Activated CD4-positive, CD25-positive, alpha-beta regulatory T cell (primary cell): ENCODE data around the gene TMEM53.
"Not testable (repeated sequence)": the region's sequence is repeated elsewhere in the genome, so short reads cannot be mapped to it uniquely, and the experiment has no call there.

Experiments used
- DNase-seq, 4 experiments: peaks; one replicate each; lab custom pipeline; 2025; lab: John Stamatoyannopoulos, UW

TMEM53 gene

DNA sequence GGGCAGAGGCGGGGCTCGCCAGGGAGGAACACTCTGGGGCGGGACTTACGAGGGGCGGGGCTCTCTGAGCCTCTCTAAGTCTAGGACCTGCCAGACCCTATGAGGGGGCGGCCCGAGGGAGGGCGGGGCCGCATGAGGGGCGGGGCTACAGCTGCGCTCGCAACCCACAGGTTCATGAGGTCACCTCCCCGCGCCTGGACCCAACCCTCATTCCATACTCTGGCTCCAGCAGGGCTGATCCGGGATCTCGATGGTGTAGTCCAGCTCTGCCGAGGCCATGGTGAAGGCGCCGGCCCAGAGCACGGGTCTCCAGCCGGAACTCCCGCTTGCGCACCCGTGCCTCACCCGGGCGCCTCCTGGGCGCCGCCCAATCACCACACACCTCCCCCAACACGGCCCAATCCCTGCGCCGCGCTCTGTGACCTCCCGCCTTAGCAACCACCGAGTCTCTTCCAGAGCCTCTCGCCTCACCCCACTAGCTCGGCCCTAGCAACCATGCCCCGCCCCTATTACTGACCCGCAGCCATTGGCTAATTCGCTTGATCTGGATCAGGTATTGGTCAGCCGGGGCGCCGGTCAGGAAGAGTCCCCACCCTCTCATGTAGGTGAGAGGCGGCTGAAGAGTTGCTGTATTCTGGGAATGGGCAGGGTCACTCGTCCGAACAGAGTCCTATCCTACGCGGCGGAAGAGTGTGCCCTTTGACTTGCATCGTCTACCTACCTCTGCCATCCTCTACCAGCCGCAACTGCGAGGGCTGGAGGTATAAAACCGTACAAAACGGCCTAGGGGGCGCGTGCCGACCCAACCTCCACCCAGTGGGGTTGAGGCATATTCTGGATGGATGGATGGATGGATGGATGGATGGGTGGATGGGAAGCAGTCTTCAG is at the start of gene TMEM53, which contains the start of gene ARMH1:
TMEM53 (minus strand) TSS at position 369 of the 888 bp plus-strand sequence; CDS start at position 279, 90 bp downstream.
ARMH1 (plus strand) TSS at position 602 of the 888 bp plus-strand sequence. CDS start 14,984 bp downstream, outside the sequence.
- peak; percentile 93 to 98 (median 94) for DNase-seq

GRCh38 chr1:44723496-44724295 is 49.4 kb upstream of the TMEM53 start:
- DNase-seq, result no peak

GRCh38 chr1:44723064-44723463 is 48.8 kb upstream of the TMEM53 start:
- no peak for DNase-seq

DNA sequence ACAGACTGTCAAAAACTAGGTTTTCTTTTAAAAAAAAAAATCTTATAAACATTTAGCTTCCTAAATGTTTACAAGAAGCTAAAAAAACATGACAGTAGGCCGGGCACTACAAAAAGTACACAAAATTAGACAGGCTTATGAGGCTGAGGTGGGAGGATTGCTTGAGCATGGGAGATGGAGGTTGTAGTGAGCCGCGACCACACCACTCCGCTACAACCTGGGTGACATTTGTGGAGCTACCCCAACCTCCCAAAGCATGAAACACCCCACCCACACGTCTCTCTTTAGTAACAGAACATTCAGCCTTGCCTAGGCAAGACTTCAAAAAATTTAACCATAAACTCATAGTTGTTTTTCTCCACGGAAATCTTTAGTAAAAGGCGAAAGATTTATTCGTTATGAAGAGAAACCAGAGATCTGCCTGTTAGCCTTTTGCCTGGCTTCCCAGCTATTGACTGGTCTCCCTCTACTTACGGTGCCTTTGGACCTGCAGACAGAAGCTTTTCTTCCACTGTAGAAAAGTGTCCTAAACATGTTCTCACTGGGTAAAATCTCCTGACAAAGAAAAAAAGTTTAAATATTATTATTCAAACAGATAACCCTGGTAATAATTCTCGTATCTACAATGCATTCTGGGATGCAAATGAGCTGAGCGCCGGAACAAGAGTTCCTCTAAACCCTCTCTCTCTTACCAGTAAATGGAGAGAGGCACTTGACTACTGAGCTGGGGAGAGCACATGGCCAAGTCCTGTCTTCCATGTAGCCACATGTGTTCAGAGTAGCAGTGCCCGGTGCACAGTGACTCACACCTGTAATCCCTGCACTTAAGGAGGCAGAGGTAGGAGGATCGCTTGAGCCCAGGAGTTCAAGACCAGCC is 47.4 kb upstream of the TMEM53 start:
- peak; percentile 20 to 63 (median 46) for DNase-seq

- DNase-seq, result no peak
These were observed 46.0 kb upstream of the TMEM53 start for GRCh38 chr1:44720281-44720680.

- no peak for DNase-seq
These were observed 45.0 kb upstream of the TMEM53 start for GRCh38 chr1:44719318-44719717.

- DNase-seq, result no peak
These were observed 43.8 kb upstream of the TMEM53 start for GRCh38 chr1:44718091-44718490.

- DNase-seq, result no peak
These were observed 43.4 kb upstream of the TMEM53 start for GRCh38 chr1:44717653-44718052.

DNA sequence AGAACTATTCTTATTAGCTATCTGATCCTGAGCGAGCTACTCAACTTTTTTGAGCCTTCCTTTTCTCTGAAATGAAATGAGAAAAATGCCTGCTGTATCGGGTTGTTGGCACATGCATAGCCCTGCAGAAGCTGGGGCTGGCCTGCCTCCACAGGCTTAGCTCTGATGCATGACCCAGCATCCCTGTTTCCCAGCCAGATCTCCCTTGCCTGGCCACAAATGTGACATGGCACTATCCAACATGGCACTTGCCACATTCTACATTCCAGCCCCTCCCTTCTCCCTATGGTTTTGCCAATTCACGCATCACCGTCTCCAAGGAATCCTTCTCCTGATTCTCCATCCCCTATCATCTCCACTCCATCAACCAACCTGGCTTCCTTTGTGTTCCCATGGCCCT is 42.9 kb upstream of the TMEM53 start:
- DNase-seq, result no peak

GRCh38 chr1:44714944-44715571 is 40.8 kb upstream of the TMEM53 start:
- peak in 2 of 4 experiments; percentile 20 to 25 for DNase-seq

DNA sequence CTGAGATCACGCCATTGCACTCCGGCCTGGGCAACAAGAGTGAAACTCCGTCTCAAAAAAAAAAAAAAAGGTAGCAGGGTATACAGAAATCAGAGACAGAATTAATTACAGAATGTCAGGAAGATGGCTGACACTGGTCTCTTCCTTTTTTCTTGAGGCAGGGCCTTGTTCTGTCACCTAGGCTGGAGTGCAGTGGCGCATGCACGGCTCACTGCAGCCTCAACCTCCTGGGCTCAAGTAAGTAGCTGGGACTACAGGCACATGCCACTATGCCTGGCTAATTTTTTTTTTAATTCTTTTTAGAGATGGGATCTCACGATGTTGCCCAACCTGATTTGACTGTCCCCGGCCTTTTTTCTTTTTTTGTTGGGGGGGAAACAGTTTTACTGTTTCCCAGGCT is 40.3 kb upstream of the TMEM53 start:
- no peak for DNase-seq

GRCh38 chr1:44713321-44713781 is 39.1 kb upstream of the TMEM53 start:
- no peak for DNase-seq

- no peak for DNase-seq
These were observed 33.9 kb upstream of the TMEM53 start for GRCh38 chr1:44707959-44708831.

DNA sequence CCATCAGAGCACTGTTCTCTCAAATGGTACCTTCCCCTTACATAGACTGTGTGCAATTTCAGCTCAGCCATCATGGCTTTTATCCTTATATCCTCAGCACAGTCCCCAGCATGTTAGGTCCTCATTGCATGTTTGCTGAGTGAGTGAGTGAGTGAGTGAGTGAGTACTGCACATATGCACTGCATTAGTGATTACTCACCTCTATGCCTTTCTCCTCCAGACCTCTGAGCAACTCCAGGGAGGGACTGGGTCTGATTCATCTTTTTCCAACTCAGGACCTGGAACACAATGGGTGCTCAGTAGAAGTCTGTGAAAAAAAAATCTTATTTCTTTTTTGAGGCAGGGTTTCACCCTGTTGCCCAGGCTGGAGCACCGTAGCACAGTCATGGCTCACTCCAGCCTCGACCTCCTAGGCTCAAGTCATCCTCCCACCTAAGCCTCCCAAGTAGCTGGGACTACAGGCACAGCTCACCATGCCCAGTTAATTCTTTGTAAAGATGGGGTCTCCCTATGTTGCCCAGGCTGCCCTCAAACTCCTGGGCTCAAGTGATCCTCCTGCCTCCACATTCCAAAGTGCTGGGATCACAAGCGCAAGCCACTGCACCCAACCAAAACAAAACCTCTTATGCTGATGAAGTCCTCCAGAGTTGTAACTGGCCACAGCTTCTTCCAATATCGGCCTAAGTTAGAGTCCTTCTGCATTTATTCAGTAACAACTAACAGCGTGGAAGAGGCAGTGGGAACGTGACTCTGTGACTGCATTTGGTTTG is 33.0 kb upstream of the TMEM53 start:
- DNase-seq, result no peak

DNA sequence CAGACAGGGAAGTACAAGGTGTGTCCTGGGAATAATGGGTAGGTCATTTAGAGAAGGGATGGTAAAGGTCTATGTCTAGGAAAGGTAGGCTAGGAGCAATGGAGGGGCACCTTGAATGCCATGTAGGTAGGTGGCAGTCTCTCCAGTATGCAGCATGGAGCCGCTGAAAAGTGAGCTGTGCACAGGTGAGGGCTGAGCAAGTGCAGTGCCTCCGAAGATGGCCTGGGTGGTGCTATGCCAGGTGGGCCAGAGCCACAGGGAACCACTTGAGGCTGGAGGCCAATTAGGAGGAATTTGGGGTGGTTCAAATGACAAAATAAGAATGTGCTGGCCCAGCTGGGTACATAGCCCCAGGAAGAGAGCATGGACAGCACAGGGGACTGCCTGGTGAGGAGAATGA is 31.7 kb upstream of the TMEM53 start:
- DNase-seq, result no peak

GRCh38 chr1:44705470-44705869 is 31.2 kb upstream of the TMEM53 start:
- no peak for DNase-seq

GRCh38 chr1:44701141-44701573 is 26.9 kb upstream of the TMEM53 start:
- no peak for DNase-seq

- DNase-seq, result no peak
These were observed 26.3 kb upstream of the TMEM53 start for GRCh38 chr1:44700573-44700972.

DNA sequence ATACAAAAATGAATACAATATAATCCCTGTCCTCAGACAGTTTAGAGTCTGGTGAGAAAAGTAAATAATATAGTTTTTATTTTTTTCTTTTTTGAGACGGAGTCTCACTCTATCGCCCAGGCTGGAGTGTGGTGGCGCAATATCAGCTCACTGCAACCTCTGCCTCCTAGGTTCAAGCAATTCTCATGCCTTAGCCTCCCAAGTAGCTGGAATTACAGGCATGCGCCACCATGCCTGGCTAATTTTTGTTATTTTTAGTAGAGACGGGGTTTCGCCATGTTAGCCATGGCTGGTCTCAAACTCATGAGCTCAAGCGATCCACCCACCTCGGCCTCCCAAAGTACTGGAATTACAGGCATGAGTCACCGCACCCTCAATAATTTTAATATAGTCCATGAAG is 25.1 kb upstream of the TMEM53 start:
- not testable (repeated sequence) for DNase-seq
